ENCODE data around the gene PDE3A. TPM values are rescaled to one million over a fixed set of nuclear protein-coding genes. Genes with fewer than 3 reads are reported as not detected.

The PDE3A gene
- total RNA-seq, 1 experiment from 2014 or later = 0.36 TPM

GRCh38 chr12:20446836-20447235 lies 78.5 kb downstream of the PDE3A start:
- Histone ChIP-seq H3K4me3 (ENCODE audit: low read depth, low read length) (no peak overlapping the region), H3K27me3 (replicated peaks; ENCODE audit: control insufficient read depth, insufficient read depth, low read length) (no peaks in the 10 kb centered on the region), H3K4me1 (no peaks in the 10 kb centered on the region), H3K36me3 (ENCODE audit: control insufficient read depth, insufficient read depth, low read length) (no peaks in the 10 kb centered on the region), H3K9me3 (no peaks in the 10 kb centered on the region)
- ChIA-PET CTCF (no interaction called here), POLR2A (no interaction called here)
- Mint-ChIP-seq H3K27me3 (ENCODE audit: insufficient read depth, unreplicated experiment) (peaks cover 12% of the 10 kb centered on the region), H3K4me3 (ENCODE audit: unreplicated experiment) (no peak overlapping the region), H3K36me3 (ENCODE audit: insufficient read depth, unreplicated experiment) (no peaks in the 10 kb centered on the region), H3K4me1 (ENCODE audit: low read depth, unreplicated experiment) (no peaks in the 10 kb centered on the region), H3K27ac (ENCODE audit: unreplicated experiment) (no peak overlapping the region), H3K9me3 (ENCODE audit: unreplicated experiment) (no peaks in the 10 kb centered on the region)
- TF ChIP-seq CTCF (IDR thresholded peaks at IDR 0.05; ENCODE audit: insufficient read depth in 1 of 2, low read depth in 1 of 2, low read length in 1 of 2, severe bottlenecking in 1 of 2, unreplicated experiment in 1 of 2) = no peak
- DNase-seq = no peak
- BruUV-seq (replicated peaks) = no TSS peak
- intact Hi-C loops (cut with micrococcal nuclease; ENCODE audit: unreplicated experiment) = no loop called here

- no peak overlapping the region for H3K4me3 ChIP-seq (ENCODE audit: low read depth, low read length)
- no peaks in the 10 kb centered on the region for H3K9me3 Mint-ChIP-seq (ENCODE audit: unreplicated experiment)
- H3K4me3 Mint-ChIP-seq (ENCODE audit: unreplicated experiment) = no peak overlapping the region
- H3K9me3 ChIP-seq = no peaks in the 10 kb centered on the region
- no peaks in the 10 kb centered on the region for H3K36me3 ChIP-seq (ENCODE audit: control insufficient read depth, insufficient read depth, low read length)
- intact Hi-C loops (cut with micrococcal nuclease; ENCODE audit: unreplicated experiment) = no loop called here
- no TSS peak for BruUV-seq (replicated peaks)
- no peak for TF ChIP-seq CTCF (IDR thresholded peaks at IDR 0.05; ENCODE audit: insufficient read depth in 1 of 2, low read depth in 1 of 2, low read length in 1 of 2, severe bottlenecking in 1 of 2, unreplicated experiment in 1 of 2)
- H3K4me1 ChIP-seq = no peaks in the 10 kb centered on the region
- H3K36me3 Mint-ChIP-seq (ENCODE audit: insufficient read depth, unreplicated experiment) = no peaks in the 10 kb centered on the region
- CTCF ChIA-PET = no interaction called here
- no peak for DNase-seq
- H3K27ac Mint-ChIP-seq (ENCODE audit: unreplicated experiment) = no peak overlapping the region
- no peaks in the 10 kb centered on the region for H3K27me3 ChIP-seq (replicated peaks; ENCODE audit: control insufficient read depth, insufficient read depth, low read length)
- peaks cover 13% of the 10 kb centered on the region for H3K27me3 Mint-ChIP-seq (ENCODE audit: insufficient read depth, unreplicated experiment)
- POLR2A ChIA-PET = no interaction called here
- no peaks in the 10 kb centered on the region for H3K4me1 Mint-ChIP-seq (ENCODE audit: low read depth, unreplicated experiment)
Measured at GRCh38 chr12:20448781-20449180, 80.4 kb downstream of the PDE3A start.

- H3K4me3 ChIP-seq (ENCODE audit: low read depth, low read length) = no peak overlapping the region
- no peaks in the 10 kb centered on the region for H3K36me3 Mint-ChIP-seq (ENCODE audit: insufficient read depth, unreplicated experiment)
- no peak for DNase-seq
- H3K27ac Mint-ChIP-seq (ENCODE audit: unreplicated experiment) = no peak overlapping the region
- TF ChIP-seq CTCF (IDR thresholded peaks at IDR 0.05; ENCODE audit: insufficient read depth in 1 of 2, low read depth in 1 of 2, low read length in 1 of 2, severe bottlenecking in 1 of 2, unreplicated experiment in 1 of 2) = no peak
- no peaks in the 10 kb centered on the region for H3K36me3 ChIP-seq (ENCODE audit: control insufficient read depth, insufficient read depth, low read length)
- H3K27me3 ChIP-seq (replicated peaks; ENCODE audit: control insufficient read depth, insufficient read depth, low read length) = no peaks in the 10 kb centered on the region
- BruUV-seq (replicated peaks) = no TSS peak
- H3K4me1 ChIP-seq = no peaks in the 10 kb centered on the region
- ChIA-PET CTCF (no interaction called here), POLR2A (no interaction called here)
- H3K9me3 Mint-ChIP-seq (ENCODE audit: unreplicated experiment) = no peaks in the 10 kb centered on the region
- H3K9me3 ChIP-seq = no peaks in the 10 kb centered on the region
- no peaks in the 10 kb centered on the region for H3K4me1 Mint-ChIP-seq (ENCODE audit: low read depth, unreplicated experiment)
- H3K4me3 Mint-ChIP-seq (ENCODE audit: unreplicated experiment) = no peak overlapping the region
- intact Hi-C loops (cut with micrococcal nuclease; ENCODE audit: unreplicated experiment) = no loop called here
- H3K27me3 Mint-ChIP-seq (ENCODE audit: insufficient read depth, unreplicated experiment) = peaks cover 10% of the 10 kb centered on the region
Measured at GRCh38 chr12:20450591-20451180, 82.3 kb downstream of the PDE3A start.
